IPS-20b (cell line): ENCODE results near the gene CD19.
"Not testable (repeated sequence)": the region's sequence is repeated elsewhere in the genome, so short reads cannot be mapped to it uniquely, and the experiment has no call there.

Source experiments
- H3K27ac ChIP-seq: one replicate; pipeline ENCODE4 v1.5.1; 2013; ENCODE audit warnings: low read length
- H3K27me3 ChIP-seq: 2 replicates; pipeline ENCODE4 v1.6.1; 2013; ENCODE audit warnings: mild to moderate bottlenecking, low read length, inconsistent platforms; ENCODE audit not compliant: insufficient read depth
- H3K36me3 ChIP-seq: 2 replicates; pipeline ENCODE4 v1.6.1; 2013; ENCODE audit warnings: low read depth, mild to moderate bottlenecking, inconsistent platforms, low read length, moderate library complexity; ENCODE audit not compliant: insufficient read depth
- H3K4me1 ChIP-seq: 2 replicates; pipeline ENCODE4 v1.6.1; 2013; ENCODE audit warnings: mild to moderate bottlenecking, control low read depth, inconsistent platforms, low read length, moderate library complexity; ENCODE audit not compliant: insufficient read depth
- H3K4me3 ChIP-seq: 2 replicates; pipeline ENCODE4 v1.5.1; 2013; ENCODE audit warnings: mild to moderate bottlenecking, low read length, inconsistent platforms
- H3K9ac ChIP-seq: 2 replicates; pipeline ENCODE4 v1.6.1; 2013; ENCODE audit warnings: low read depth, mild to moderate bottlenecking, inconsistent platforms, low read length, moderate library complexity
- H3K9me3 ChIP-seq: 2 replicates; pipeline ENCODE4 v1.6.1; 2013; ENCODE audit warnings: mild to moderate bottlenecking, low read depth, low read length, inconsistent platforms; ENCODE audit not compliant: insufficient read depth

Gene CD19

GRCh38 chr16:28927815-28928214 lies 4.0 kb upstream of the CD19 start:
- no peaks in the 10 kb centered on the region for H3K36me3 ChIP-seq
- H3K4me3 ChIP-seq = no peak overlapping the region
- no peaks in the 10 kb centered on the region for H3K27me3 ChIP-seq
- no peak overlapping the region for H3K27ac ChIP-seq
- H3K9me3 ChIP-seq = no peaks in the 10 kb centered on the region
- no peaks in the 10 kb centered on the region for H3K4me1 ChIP-seq
- no peak overlapping the region for H3K9ac ChIP-seq

- H3K9me3 ChIP-seq = no peaks in the 10 kb centered on the region
- no peaks in the 10 kb centered on the region for H3K4me1 ChIP-seq
- H3K36me3 ChIP-seq = no peaks in the 10 kb centered on the region
- H3K9ac ChIP-seq = no peak overlapping the region
- no peak overlapping the region for H3K27ac ChIP-seq
- H3K27me3 ChIP-seq = no peaks in the 10 kb centered on the region
- H3K4me3 ChIP-seq = no peak overlapping the region
Measured at GRCh38 chr16:28930203-28930602, 1.6 kb upstream of the CD19 start.

- H3K9ac ChIP-seq = no peak overlapping the region
- H3K4me1 ChIP-seq = no peaks in the 10 kb centered on the region
- H3K4me3 ChIP-seq = no peak overlapping the region
- no peak overlapping the region for H3K27ac ChIP-seq
- no peaks in the 10 kb centered on the region for H3K36me3 ChIP-seq
- H3K27me3 ChIP-seq = no peaks in the 10 kb centered on the region
- no peaks in the 10 kb centered on the region for H3K9me3 ChIP-seq
Measured at GRCh38 chr16:28930652-28931051, 1.1 kb upstream of the CD19 start.

GRCh38 chr16:28932339-28933141 lies 769 bp downstream of the CD19 start:
- Histone ChIP-seq H3K9ac (no peak overlapping the region), H3K27ac (no peak overlapping the region), H3K4me1 (no peaks in the 10 kb centered on the region)

GRCh38 chr16:28933171-28933570 lies 1.4 kb downstream of the CD19 start:
- Histone ChIP-seq H3K4me3 (no peak overlapping the region), H3K36me3 (no peaks in the 10 kb centered on the region), H3K4me1 (no peaks in the 10 kb centered on the region), H3K27me3 (no peaks in the 10 kb centered on the region), H3K9me3 (no peaks in the 10 kb centered on the region), H3K9ac (no peak overlapping the region), H3K27ac (no peak overlapping the region)

More at GRCh38 chr16:28932339-28933141, 769 bp downstream of the CD19 start:
- Histone ChIP-seq H3K9me3 (no peaks in the 10 kb centered on the region), H3K4me3 (no peak overlapping the region), H3K36me3 (no peaks in the 10 kb centered on the region), H3K27me3 (no peaks in the 10 kb centered on the region)

GRCh38 chr16:28935346-28935745 lies 3.6 kb downstream of the CD19 start:
- H3K4me3 ChIP-seq = no peak overlapping the region
- no peaks in the 10 kb centered on the region for H3K9me3 ChIP-seq
- H3K27ac ChIP-seq = no peak overlapping the region
- H3K36me3 ChIP-seq = no peaks in the 10 kb centered on the region
- H3K4me1 ChIP-seq = no peaks in the 10 kb centered on the region
- H3K9ac ChIP-seq = no peak overlapping the region
- H3K27me3 ChIP-seq = no peaks in the 10 kb centered on the region

DNA sequence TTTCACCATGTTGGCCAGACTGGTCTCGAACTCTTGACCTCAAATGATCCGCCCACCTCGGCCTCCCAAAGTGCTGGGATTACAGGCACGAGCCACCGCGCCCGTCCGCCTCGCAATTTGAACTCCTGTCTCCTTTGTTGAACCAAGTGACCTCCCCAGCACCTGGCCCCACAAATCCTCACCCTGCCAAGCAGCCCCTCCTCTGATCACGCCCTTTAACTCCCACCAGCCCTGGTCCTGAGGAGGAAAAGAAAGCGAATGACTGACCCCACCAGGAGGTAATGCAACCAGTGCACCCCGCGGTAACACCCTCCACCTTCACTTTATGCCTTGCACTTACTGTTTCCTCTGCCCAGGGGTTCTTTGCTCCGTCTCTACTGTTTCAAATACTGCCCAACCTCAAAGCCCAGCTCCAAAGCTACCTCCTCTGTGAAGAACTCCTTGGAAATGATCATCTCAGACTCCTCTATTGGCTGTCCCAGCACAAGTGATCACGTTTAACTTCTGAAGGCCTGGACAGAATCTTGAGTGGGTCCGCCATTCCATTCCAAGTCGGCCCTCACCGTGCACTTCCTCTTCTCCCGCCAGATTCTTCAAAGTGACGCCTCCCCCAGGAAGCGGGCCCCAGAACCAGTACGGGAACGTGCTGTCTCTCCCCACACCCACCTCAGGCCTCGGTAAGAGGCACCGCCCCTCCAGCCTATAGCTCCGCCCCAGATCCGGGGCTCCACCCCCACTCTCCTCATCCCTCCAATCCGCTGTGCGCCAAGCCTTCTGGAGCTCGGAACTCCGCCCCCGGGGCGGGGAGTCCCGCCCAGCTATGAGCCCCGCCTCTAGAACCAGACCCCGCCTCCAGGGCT lies 4.4 kb downstream of the CD19 start:
- peak overlapping the region; percentile 56; the same call in 1 of the 2 replicates for H3K4me3 ChIP-seq
- H3K27me3 ChIP-seq = no peaks in the 10 kb centered on the region
- no peaks in the 10 kb centered on the region for H3K4me1 ChIP-seq
- no peaks in the 10 kb centered on the region for H3K9me3 ChIP-seq
- no peak overlapping the region for H3K27ac ChIP-seq
- no peak overlapping the region for H3K9ac ChIP-seq
- no peaks in the 10 kb centered on the region for H3K36me3 ChIP-seq

GRCh38 chr16:28936784-28937155 lies 5.0 kb downstream of the CD19 start:
- Histone ChIP-seq H3K4me1 (no peaks in the 10 kb centered on the region), H3K9ac (no peak overlapping the region), H3K4me3 (no peak overlapping the region)

DNA sequence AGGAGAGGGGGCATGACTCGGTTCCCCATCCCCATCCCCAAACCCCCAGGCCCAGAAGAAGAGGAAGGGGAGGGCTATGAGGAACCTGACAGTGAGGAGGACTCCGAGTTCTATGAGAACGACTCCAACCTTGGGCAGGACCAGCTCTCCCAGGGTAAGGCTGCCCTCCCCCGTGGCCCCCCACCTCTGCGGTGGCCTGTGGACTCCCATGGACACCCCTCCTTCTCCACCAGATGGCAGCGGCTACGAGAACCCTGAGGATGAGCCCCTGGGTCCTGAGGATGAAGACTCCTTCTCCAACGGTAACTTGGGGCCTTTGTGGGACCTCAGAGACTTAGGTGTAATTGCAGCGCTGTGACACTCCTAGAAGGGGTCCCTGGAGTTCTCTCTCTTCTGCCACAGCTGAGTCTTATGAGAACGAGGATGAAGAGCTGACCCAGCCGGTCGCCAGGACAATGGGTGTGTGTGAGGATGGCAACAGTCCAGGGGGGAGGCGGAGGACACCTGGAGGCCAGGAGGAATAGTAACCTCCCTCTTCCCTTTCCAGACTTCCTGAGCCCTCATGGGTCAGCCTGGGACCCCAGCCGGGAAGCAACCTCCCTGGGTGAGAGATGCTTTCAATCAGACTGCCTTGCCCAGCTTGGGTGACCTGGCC lies 5.6 kb downstream of the CD19 start:
- no peak overlapping the region for H3K9ac ChIP-seq
- H3K4me3 ChIP-seq = no peak overlapping the region
- no peaks in the 10 kb centered on the region for H3K36me3 ChIP-seq
- no peaks in the 10 kb centered on the region for H3K9me3 ChIP-seq
- H3K4me1 ChIP-seq = no peaks in the 10 kb centered on the region
- H3K27ac ChIP-seq = no peak overlapping the region
- no peaks in the 10 kb centered on the region for H3K27me3 ChIP-seq

More at GRCh38 chr16:28936784-28937155, 5.0 kb downstream of the CD19 start:
- Histone ChIP-seq H3K27me3 (no peaks in the 10 kb centered on the region), H3K27ac (no peak overlapping the region), H3K9me3 (no peaks in the 10 kb centered on the region), H3K36me3 (no peaks in the 10 kb centered on the region)

DNA sequence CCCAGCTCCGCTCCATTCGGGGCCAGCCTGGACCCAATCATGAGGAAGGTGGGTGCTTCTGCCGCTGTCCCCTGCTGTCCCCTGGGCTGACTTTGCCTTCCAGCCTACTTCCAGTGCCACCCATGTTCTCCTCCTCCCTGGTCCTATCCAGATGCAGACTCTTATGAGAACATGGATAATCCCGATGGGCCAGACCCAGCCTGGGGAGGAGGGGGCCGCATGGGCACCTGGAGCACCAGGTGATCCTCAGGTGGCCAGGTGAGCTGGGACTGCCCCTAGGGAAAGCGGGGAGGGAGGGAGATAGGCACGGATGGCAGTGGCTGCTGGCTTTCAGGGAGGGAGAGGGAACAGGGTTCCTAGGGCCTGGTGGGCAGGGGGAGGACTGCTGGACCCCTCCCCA lies 7.0 kb downstream of the CD19 start:
- no peak overlapping the region for H3K9ac ChIP-seq
- H3K27me3 ChIP-seq = no peaks in the 10 kb centered on the region
- no peaks in the 10 kb centered on the region for H3K4me1 ChIP-seq
- no peak overlapping the region for H3K27ac ChIP-seq
- no peak overlapping the region for H3K4me3 ChIP-seq
- H3K36me3 ChIP-seq = no peaks in the 10 kb centered on the region
- no peaks in the 10 kb centered on the region for H3K9me3 ChIP-seq

- not testable (repeated sequence) for H3K4me1 ChIP-seq, H3K9me3 ChIP-seq, H3K4me3 ChIP-seq, H3K36me3 ChIP-seq, H3K9ac ChIP-seq, H3K27me3 ChIP-seq, H3K27ac ChIP-seq
Measured at GRCh38 chr16:28939825-28940224, 8.1 kb downstream of the CD19 start.
